Measurements from ENCODE around the gene EIF3L. TPM values are rescaled to one million over a fixed set of nuclear protein-coding genes. Genes with fewer than 3 reads are reported as not detected.

The EIF3L gene
- total RNA-seq, 1 donor from 2014 or later: 725 TPM

- Mint-ChIP-seq H3K36me3 (ENCODE audit: low read depth) (peaks cover 26% of the 10 kb centered on the region), H3K4me3 (no peak overlapping the region), H3K4me1 (peaks cover 6% of the 10 kb centered on the region), H3K9me3 (no peaks in the 10 kb centered on the region), H3K27me3 (ENCODE audit: low read depth) (no peaks in the 10 kb centered on the region), H3K27ac (ENCODE audit: unreplicated experiment) (no peak overlapping the region)
- no peak for DNase-seq (ENCODE audit: low read depth, low spot score)
- TF ChIP-seq, protein P1, sequence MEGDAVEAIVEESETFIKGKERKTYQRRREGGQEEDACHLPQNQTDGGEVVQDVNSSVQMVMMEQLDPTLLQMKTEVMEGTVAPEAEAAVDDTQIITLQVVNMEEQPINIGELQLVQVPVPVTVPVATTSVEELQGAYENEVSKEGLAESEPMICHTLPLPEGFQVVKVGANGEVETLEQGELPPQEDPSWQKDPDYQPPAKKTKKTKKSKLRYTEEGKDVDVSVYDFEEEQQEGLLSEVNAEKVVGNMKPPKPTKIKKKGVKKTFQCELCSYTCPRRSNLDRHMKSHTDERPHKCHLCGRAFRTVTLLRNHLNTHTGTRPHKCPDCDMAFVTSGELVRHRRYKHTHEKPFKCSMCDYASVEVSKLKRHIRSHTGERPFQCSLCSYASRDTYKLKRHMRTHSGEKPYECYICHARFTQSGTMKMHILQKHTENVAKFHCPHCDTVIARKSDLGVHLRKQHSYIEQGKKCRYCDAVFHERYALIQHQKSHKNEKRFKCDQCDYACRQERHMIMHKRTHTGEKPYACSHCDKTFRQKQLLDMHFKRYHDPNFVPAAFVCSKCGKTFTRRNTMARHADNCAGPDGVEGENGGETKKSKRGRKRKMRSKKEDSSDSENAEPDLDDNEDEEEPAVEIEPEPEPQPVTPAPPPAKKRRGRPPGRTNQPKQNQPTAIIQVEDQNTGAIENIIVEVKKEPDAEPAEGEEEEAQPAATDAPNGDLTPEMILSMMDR (conservative IDR thresholded peaks at IDR 0.05): no peak
These were observed 16.3 kb downstream of the EIF3L start for GRCh38 chr22:37865510-37865909.

GRCh38 chr22:37870273-37870672 is 21.1 kb downstream of the EIF3L start:
- Mint-ChIP-seq H3K27me3 (ENCODE audit: low read depth) (no peaks in the 10 kb centered on the region), H3K4me3 (no peak overlapping the region), H3K9me3 (no peaks in the 10 kb centered on the region), H3K27ac (ENCODE audit: unreplicated experiment) (no peak overlapping the region), H3K36me3 (ENCODE audit: low read depth) (peaks cover 21% of the 10 kb centered on the region), H3K4me1 (no peaks in the 10 kb centered on the region)
- TF ChIP-seq, protein P1 (conservative IDR thresholded peaks at IDR 0.05): no peak
- no peak for DNase-seq (ENCODE audit: low read depth, low spot score)

DNA sequence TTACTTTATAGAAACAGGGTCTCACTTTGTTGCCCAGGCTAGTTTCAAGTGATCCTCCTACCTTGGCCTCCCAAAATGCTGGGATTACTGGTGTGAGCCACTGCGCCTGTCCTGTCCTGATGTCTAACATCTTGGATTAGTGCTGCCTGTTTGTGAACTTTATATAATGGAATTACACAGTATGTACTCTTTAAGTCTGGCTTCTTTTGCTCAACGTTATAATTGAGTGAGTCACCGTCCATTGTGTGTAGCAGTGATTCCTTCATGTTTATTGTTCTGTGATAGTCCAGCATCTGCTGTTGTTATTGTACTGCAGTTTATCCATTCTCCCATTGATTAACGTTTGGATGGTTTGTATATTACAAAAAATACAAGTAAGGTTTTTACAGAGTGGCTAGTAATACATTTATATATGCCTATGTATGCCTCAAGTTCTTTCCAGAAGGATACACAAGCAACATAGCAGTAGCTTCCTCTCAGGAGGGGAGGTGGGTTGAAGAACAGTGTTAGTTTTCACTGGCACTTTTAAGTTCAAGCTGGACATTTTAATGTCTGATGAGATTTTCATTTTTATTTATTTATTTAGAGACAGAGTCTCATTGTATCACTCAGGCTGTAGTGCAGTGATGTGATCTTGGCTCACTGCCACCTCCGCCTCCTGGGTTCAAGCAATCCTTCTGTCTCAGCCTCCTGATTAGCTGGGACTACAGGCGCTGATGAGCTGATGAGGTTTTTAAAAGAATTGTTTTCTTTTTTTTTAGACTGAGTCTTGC is 31.6 kb downstream of the EIF3L start:
- Mint-ChIP-seq H3K4me3 (no peak overlapping the region), H3K9me3 (no peaks in the 10 kb centered on the region)

DNA sequence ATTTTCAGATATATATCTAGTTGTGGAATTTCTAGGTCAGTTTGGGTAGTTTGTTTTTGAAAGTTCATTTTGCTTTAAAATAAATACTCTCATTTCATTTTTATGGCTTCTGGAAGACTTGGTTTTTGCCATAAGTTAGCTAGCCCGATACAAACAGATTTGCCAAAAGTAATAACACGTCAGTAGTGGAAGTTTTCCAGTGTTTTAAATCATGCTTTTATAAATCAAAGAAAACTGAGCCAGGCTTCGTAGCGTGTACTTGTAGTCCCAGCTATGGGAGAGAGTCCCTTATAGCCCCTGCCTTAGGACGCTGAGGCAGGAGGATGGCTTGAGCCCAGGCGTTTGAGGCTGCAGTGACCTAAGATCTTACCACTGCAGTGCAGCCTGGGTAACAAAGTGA is 35.2 kb downstream of the EIF3L start:
- TF ChIP-seq, protein P1 (conservative IDR thresholded peaks at IDR 0.05): no peak
- Mint-ChIP-seq H3K4me3 (no peak overlapping the region), H3K27me3 (ENCODE audit: low read depth) (no peaks in the 10 kb centered on the region), H3K9me3 (no peaks in the 10 kb centered on the region), H3K36me3 (ENCODE audit: low read depth) (peaks cover 17% of the 10 kb centered on the region), H3K4me1 (peaks cover 9% of the 10 kb centered on the region), H3K27ac (ENCODE audit: unreplicated experiment) (no peak overlapping the region)
- DNase-seq (ENCODE audit: low read depth, low spot score): no peak

More for the DNA sequence above, 31.6 kb downstream of the EIF3L start:
- no peak overlapping the region for H3K27ac Mint-ChIP-seq (ENCODE audit: unreplicated experiment)
- no peak for DNase-seq (ENCODE audit: low read depth, low spot score)
- no peaks in the 10 kb centered on the region for H3K4me1 Mint-ChIP-seq
- no peaks in the 10 kb centered on the region for H3K27me3 Mint-ChIP-seq (ENCODE audit: low read depth)
- H3K36me3 Mint-ChIP-seq (ENCODE audit: low read depth): peaks cover 19% of the 10 kb centered on the region
- TF ChIP-seq, protein P1 (conservative IDR thresholded peaks at IDR 0.05): no peak

GRCh38 chr22:37887584-37888378 is 38.6 kb downstream of the EIF3L start:
- Mint-ChIP-seq H3K4me3 (peak overlapping the region; percentile 3), H3K27ac (ENCODE audit: unreplicated experiment) (peak overlapping the region; percentile 30), H3K4me1 (peaks cover 9% of the 10 kb centered on the region), H3K36me3 (ENCODE audit: low read depth) (peaks cover 22% of the 10 kb centered on the region), H3K27me3 (ENCODE audit: low read depth) (no peaks in the 10 kb centered on the region), H3K9me3 (no peaks in the 10 kb centered on the region)
- no peak for DNase-seq (ENCODE audit: low read depth, low spot score)
- TF ChIP-seq, protein P1 (conservative IDR thresholded peaks at IDR 0.05): peak; percentile 61

Data from neural crest cell (in vitro differentiated cells).